Colonic mucosa (tissue), 4 donors: ENCODE data around the gene PHYKPL. TPM values are rescaled to one million over a fixed set of nuclear protein-coding genes. Genes with fewer than 3 reads are reported as not detected.
A peak's percentile ranks its signal among the peaks of the same experiment; 100 is the strongest.

Experiments used
- DNase-seq: peaks from one replicate; pipeline ENCODE4 v3.0.0-alpha.2; 2020
- H3K27ac ChIP-seq: fragments of 200-600 bp; one replicate; pipeline ENCODE4 v1.8.0; 2021
- H3K27me3 ChIP-seq: fragments of 200-600 bp; one replicate; pipeline ENCODE4 v1.8.0; 2021
- H3K36me3 ChIP-seq: fragments of 200-600 bp; one replicate; pipeline ENCODE4 v1.8.0; 2021
- H3K4me1 ChIP-seq: fragments of 200-600 bp; one replicate; pipeline ENCODE4 v1.8.0; 2021; ENCODE audit warnings: mild to moderate bottlenecking
- H3K4me3 ChIP-seq: fragments of 200-600 bp; one replicate; pipeline ENCODE4 v1.8.0; 2021
- H3K9ac ChIP-seq, 2 donors: one replicate each; pipeline ENCODE4 v1.7.0; 2013; ENCODE audit warnings: control low read depth in 2 of 2, low read depth in 2 of 2, low read length in 2 of 2
- H3K9me3 ChIP-seq: fragments of 200-600 bp; one replicate; pipeline ENCODE4 v1.8.0; 2021
- CTCF ChIP-seq: fragments of 200-600 bp; IDR thresholded peaks from one replicate; pipeline ENCODE4 v1.8.0; 2022; ENCODE audit warnings: antibody characterized with exemption, mild to moderate bottlenecking
- intact Hi-C: fragments of 100-400 bp; cut with DNase I; formaldehyde crosslinking; loops from one replicate; pipeline ENCODE4 v1.14.1; 2022
- total RNA-seq, 2 donors: library from RNA; stranded (reverse); fragmentation: NEBNext Ultra II Directional in 1 of 2; extraction: Animal tissue kit (Norgen Biotek cat#: 25700) in 1 of 2; gene quantifications; one replicate each; pipeline ENCODE4 v1.2.1, GENCODE V29; 2021
- donor health status: healthy.
- donor health status: DM: no; HTN: no; CAD: no.
- donor health status: DM: no; HTN: no; CAD: no.

The PHYKPL gene
- 100 to 1,000 TPM; 101 to 159 TPM for total RNA-seq

GRCh38 chr5:178232124-178232919 lies at the start of gene PHYKPL:
Gene PHYKPL, minus strand, starts transcription at chr5:178232802. Its CDS starts 252 bp downstream, at chr5:178232550.
- peaks cover 42% of the 10 kb centered on the region for H3K4me1 ChIP-seq

GRCh38 chr5:178282391-178282790 lies 49.8 kb upstream of the PHYKPL start:
- Histone ChIP-seq H3K4me1 (no peaks in the 10 kb centered on the region), H3K4me3 (no peak overlapping the region), H3K9me3 (no peaks in the 10 kb centered on the region), H3K27ac (no peak overlapping the region), H3K27me3 (no peaks in the 10 kb centered on the region), H3K36me3 (no peaks in the 10 kb centered on the region), H3K9ac (no peak overlapping the region)
- DNase-seq = no peak
- TF ChIP-seq CTCF = no peak
- intact Hi-C loops = loop anchor here (5.0 kb wide), 1 partner anchor 560 kb away; no protein-coding TSS in a partner anchor

More at GRCh38 chr5:178232124-178232919, at the start of gene PHYKPL:
- Histone ChIP-seq H3K9ac (peak within 1 kb of the TSS; percentile 94 to 98), H3K27me3 (no peaks in the 10 kb centered on the region), H3K36me3 (no peaks in the 10 kb centered on the region), H3K27ac (peak within 1 kb of the TSS; percentile 96), H3K9me3 (no peaks in the 10 kb centered on the region), H3K4me3 (peak within 1 kb of the TSS; percentile 81)
- DNase-seq = peak; percentile 73
- intact Hi-C loops = no loop called here
- TF ChIP-seq CTCF = no peak

GRCh38 chr5:178281331-178281730 lies 48.7 kb upstream of the PHYKPL start:
- H3K36me3 ChIP-seq = no peaks in the 10 kb centered on the region
- DNase-seq = no peak
- no peak overlapping the region for H3K4me3 ChIP-seq
- intact Hi-C loops = loop anchor here (2.0 to 5.0 kb wide), 2 partner anchors 269 to 561 kb away; no protein-coding TSS in a partner anchor
- H3K9ac ChIP-seq = no peak overlapping the region
- H3K27ac ChIP-seq = no peak overlapping the region
- no peaks in the 10 kb centered on the region for H3K27me3 ChIP-seq
- no peaks in the 10 kb centered on the region for H3K4me1 ChIP-seq
- no peaks in the 10 kb centered on the region for H3K9me3 ChIP-seq
- no peak for TF ChIP-seq CTCF

- TF ChIP-seq CTCF = no peak
- H3K9me3 ChIP-seq = no peaks in the 10 kb centered on the region
- no peak for DNase-seq
- no peak overlapping the region for H3K9ac ChIP-seq
- no peak overlapping the region for H3K27ac ChIP-seq
- no peaks in the 10 kb centered on the region for H3K27me3 ChIP-seq
- H3K4me3 ChIP-seq = no peak overlapping the region
- no peaks in the 10 kb centered on the region for H3K4me1 ChIP-seq
- intact Hi-C loops = loop anchor here (2.0 to 5.0 kb wide), 2 partner anchors 270 to 562 kb away; no protein-coding TSS in a partner anchor
- H3K36me3 ChIP-seq = no peaks in the 10 kb centered on the region
These were observed 48.0 kb upstream of the PHYKPL start for GRCh38 chr5:178280631-178281030.

- H3K27me3 ChIP-seq = no peaks in the 10 kb centered on the region
- no peak overlapping the region for H3K9ac ChIP-seq
- no peak overlapping the region for H3K27ac ChIP-seq
- peak; percentile 82 for DNase-seq
- H3K4me3 ChIP-seq = no peak overlapping the region
- no peaks in the 10 kb centered on the region for H3K4me1 ChIP-seq
- H3K36me3 ChIP-seq = no peaks in the 10 kb centered on the region
- peak; percentile 87 for TF ChIP-seq CTCF
- no peaks in the 10 kb centered on the region for H3K9me3 ChIP-seq
- intact Hi-C loops = loop anchor here (2.0 to 5.0 kb wide), 3 partner anchors 271 to 562 kb away; partner anchors contain the start of gene COL23A1
These were observed 47.3 kb upstream of the PHYKPL start for GRCh38 chr5:178279723-178280438.
